Measurements from ENCODE around the gene SPPL2A.

SPPL2A gene

DNA sequence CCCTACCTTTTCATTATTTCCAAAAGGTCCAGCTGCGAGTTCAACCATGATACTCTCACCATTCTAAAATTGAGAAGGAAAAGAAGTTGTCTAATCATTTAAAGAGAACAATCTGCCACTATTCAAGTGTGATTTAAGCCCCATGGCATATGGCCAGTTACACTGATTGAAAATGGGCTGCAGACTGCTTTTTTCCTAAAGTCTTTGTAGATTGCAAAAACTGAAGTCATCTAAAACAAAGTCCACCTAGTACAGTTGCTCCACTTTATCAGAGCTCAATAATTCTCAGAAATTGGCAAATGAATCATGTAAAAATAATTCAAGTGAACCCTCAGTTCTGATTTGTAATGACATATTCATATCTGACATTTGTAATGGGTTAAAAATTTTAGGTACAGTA is 39.2 kb downstream of the SPPL2A start:
- TF ChIP-seq, protein P1, sequence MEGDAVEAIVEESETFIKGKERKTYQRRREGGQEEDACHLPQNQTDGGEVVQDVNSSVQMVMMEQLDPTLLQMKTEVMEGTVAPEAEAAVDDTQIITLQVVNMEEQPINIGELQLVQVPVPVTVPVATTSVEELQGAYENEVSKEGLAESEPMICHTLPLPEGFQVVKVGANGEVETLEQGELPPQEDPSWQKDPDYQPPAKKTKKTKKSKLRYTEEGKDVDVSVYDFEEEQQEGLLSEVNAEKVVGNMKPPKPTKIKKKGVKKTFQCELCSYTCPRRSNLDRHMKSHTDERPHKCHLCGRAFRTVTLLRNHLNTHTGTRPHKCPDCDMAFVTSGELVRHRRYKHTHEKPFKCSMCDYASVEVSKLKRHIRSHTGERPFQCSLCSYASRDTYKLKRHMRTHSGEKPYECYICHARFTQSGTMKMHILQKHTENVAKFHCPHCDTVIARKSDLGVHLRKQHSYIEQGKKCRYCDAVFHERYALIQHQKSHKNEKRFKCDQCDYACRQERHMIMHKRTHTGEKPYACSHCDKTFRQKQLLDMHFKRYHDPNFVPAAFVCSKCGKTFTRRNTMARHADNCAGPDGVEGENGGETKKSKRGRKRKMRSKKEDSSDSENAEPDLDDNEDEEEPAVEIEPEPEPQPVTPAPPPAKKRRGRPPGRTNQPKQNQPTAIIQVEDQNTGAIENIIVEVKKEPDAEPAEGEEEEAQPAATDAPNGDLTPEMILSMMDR (conservative IDR thresholded peaks at IDR 0.05; ENCODE audit: control insufficient read depth, insufficient read depth, low read depth, low read length) = no peak
- no peak overlapping the region for H3K4me3 ChIP-seq (ENCODE audit: control insufficient read depth, low read depth, low read length)
- no peak for DNase-seq (ENCODE audit: low read depth)

GRCh38 chr15:50718700-50719125 is 46.8 kb downstream of the SPPL2A start:
- no peak overlapping the region for H3K4me3 ChIP-seq (ENCODE audit: control insufficient read depth, low read depth, low read length)
- no peak for DNase-seq (ENCODE audit: low read depth)
- TF ChIP-seq, protein P1 (conservative IDR thresholded peaks at IDR 0.05; ENCODE audit: control insufficient read depth, insufficient read depth, low read depth, low read length) = no peak

DNA sequence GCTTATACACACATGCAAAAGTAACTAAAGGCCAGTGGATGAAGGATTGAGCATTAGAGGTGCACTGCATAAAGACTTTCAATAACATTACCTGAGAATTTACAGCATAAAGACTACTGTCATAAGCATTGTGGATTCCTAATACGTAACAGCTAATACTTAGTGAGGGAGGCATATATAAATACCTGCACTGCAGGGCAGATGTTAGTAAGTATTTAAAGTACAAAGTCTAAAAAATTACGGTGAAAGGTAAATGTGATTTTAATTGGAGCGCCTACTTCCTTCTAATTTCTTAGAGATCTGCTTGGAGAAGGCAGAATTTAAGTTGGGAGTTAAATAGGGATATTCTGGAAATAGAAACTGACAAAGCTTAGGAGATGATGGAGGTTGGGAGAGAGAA is 53.5 kb downstream of the SPPL2A start:
- TF ChIP-seq, protein P1 (conservative IDR thresholded peaks at IDR 0.05; ENCODE audit: control insufficient read depth, insufficient read depth, low read depth, low read length) = no peak
- no peak overlapping the region for H3K4me3 ChIP-seq (ENCODE audit: control insufficient read depth, low read depth, low read length)
- DNase-seq (ENCODE audit: low read depth) = no peak

DNA sequence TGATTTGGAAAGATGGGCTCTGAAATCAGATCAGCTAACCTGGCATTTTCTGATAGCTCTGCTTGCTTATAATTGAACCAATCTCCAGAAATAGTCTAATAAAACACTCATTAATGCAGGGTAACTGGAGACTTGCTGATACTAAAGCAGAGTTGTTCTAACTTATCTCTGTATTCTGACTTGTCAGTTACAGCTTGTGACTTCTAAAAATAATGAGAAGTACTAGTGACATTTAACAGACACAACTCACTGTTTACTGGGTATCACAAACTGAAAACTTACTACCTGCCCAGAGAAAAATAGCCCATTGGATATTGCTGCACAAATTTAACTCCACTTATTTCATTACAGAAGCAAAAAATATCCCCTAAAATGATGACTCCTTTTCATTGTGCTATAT is 54.9 kb downstream of the SPPL2A start:
- DNase-seq (ENCODE audit: low read depth) = no peak
- H3K4me3 ChIP-seq (ENCODE audit: control insufficient read depth, low read depth, low read length) = no peak overlapping the region
- TF ChIP-seq, protein P1 (conservative IDR thresholded peaks at IDR 0.05; ENCODE audit: control insufficient read depth, insufficient read depth, low read depth, low read length) = no peak

- TF ChIP-seq, protein P1 (conservative IDR thresholded peaks at IDR 0.05; ENCODE audit: control insufficient read depth, insufficient read depth, low read depth, low read length) = no peak
- H3K4me3 ChIP-seq (ENCODE audit: control insufficient read depth, low read depth, low read length) = no peak overlapping the region
- DNase-seq (ENCODE audit: low read depth) = no peak
Observed at GRCh38 chr15:50707878-50708427, 57.6 kb downstream of the SPPL2A start.

- no peak overlapping the region for H3K4me3 ChIP-seq (ENCODE audit: control insufficient read depth, low read depth, low read length)
- TF ChIP-seq, protein P1 (conservative IDR thresholded peaks at IDR 0.05; ENCODE audit: control insufficient read depth, insufficient read depth, low read depth, low read length) = no peak
- no peak for DNase-seq (ENCODE audit: low read depth)
Observed at GRCh38 chr15:50702762-50703334, 62.7 kb downstream of the SPPL2A start.
